Measurements from ENCODE around the gene MPIG6B.

DNA sequence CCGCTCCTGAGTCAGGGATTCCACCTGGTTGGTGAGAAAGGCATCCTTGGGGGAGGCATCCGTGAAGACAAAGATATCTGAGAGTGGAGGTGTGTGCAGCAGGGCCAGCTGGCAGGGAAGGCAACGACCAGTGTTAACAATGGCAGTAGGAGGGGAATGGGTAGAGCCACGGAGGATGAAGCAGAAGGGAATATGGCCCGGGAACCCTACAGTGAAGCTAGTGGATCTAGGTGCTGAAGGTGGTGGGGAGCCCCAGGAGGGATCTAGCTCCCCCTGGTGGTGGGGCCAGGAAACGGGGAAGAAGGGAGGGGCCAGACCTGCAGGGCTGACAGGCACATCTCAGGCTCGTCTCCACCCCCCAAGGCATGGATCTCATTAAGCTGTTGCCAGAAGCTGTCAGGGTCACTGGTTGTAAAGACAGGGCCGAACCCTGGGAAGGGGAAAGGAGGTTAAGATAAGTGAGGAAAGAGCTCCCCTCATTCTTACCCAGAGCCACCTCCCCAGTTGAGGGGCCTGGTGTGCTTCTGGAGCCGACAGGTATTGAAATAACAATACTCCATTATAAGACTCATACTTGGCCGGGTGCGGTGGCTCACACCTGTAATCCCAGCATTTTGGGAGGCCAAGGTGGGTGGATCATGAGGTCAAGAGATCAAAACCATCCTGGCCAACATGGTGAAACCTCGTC, 46.7 kb downstream of the MPIG6B start:
- TF ChIP-seq, protein P1, sequence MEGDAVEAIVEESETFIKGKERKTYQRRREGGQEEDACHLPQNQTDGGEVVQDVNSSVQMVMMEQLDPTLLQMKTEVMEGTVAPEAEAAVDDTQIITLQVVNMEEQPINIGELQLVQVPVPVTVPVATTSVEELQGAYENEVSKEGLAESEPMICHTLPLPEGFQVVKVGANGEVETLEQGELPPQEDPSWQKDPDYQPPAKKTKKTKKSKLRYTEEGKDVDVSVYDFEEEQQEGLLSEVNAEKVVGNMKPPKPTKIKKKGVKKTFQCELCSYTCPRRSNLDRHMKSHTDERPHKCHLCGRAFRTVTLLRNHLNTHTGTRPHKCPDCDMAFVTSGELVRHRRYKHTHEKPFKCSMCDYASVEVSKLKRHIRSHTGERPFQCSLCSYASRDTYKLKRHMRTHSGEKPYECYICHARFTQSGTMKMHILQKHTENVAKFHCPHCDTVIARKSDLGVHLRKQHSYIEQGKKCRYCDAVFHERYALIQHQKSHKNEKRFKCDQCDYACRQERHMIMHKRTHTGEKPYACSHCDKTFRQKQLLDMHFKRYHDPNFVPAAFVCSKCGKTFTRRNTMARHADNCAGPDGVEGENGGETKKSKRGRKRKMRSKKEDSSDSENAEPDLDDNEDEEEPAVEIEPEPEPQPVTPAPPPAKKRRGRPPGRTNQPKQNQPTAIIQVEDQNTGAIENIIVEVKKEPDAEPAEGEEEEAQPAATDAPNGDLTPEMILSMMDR (conservative IDR thresholded peaks at IDR 0.05 in 1 of 2, IDR thresholded peaks at IDR 0.05 in 1 of 2; ENCODE audit: low read depth in 1 of 2, low read length in 2 of 2): peak; percentile 68 to 71
- no peak for TF ChIP-seq EZH2 (IDR thresholded peaks at IDR 0.05; ENCODE audit: low read length, missing control alignments)
